GM12891 (cell line): ENCODE results near the gene AMFR.

Source experiments
- PAX5 ChIP-seq: IDR thresholded peaks from 2 replicates; pipeline ENCODE4 v1.6.1; 2011; ENCODE audit warnings: low read length, moderate library complexity, mild to moderate bottlenecking; ENCODE audit not compliant: insufficient read depth, severe bottlenecking
- POLR2A ChIP-seq: IDR thresholded peaks from 2 replicates; pipeline ENCODE4 v1.6.1; 2011; ENCODE audit warnings: low read depth, low read length, control low read depth
- POLR2AphosphoS5 ChIP-seq: IDR thresholded peaks from 2 replicates; pipeline ENCODE4 v1.6.1; 2011; ENCODE audit warnings: low read depth, low read length, control low read depth
- SPI1 ChIP-seq: IDR thresholded peaks from 2 replicates; pipeline ENCODE4 v1.6.1; 2011; ENCODE audit warnings: low read depth, low read length, control low read depth
- TAF1 ChIP-seq: IDR thresholded peaks from 2 replicates; pipeline ENCODE4 v1.6.1; 2011; ENCODE audit warnings: low read depth, low read length, control low read depth

GRCh38 chr16:56399486-56399885, 25.9 kb downstream of the AMFR start:
- TF ChIP-seq SPI1 (no peak), POLR2AphosphoS5 (no peak), POLR2A (no peak), PAX5 (no peak), TAF1 (no peak)
